ENCODE measurements around the gene TUBGCP5.

The TUBGCP5 gene

GRCh38 chr15:23039917-23040281, 530 bp upstream of the TUBGCP5 start:
- no peak for TF ChIP-seq CTCF (conservative IDR thresholded peaks at IDR 0.05; ENCODE audit: control insufficient read depth, insufficient read depth, low read depth, low read length)
- H3K4me3 ChIP-seq (ENCODE audit: control insufficient read depth, low read depth, low read length), result peak overlapping the region; percentile 79
- DNase-seq (ENCODE audit: low read depth), result no peak

GRCh38 chr15:23038726-23039142, 635 bp downstream of the TUBGCP5 start:
- DNase-seq (ENCODE audit: low read depth), result peak; percentile 71
- H3K4me3 ChIP-seq (ENCODE audit: control insufficient read depth, low read depth, low read length), result peak overlapping the region; percentile 79
- no peak for TF ChIP-seq CTCF (conservative IDR thresholded peaks at IDR 0.05; ENCODE audit: control insufficient read depth, insufficient read depth, low read depth, low read length)

GRCh38 chr15:23035964-23036566, 3.3 kb downstream of the TUBGCP5 start:
- DNase-seq (ENCODE audit: low read depth), result peak; percentile 69
- H3K4me3 ChIP-seq (ENCODE audit: control insufficient read depth, low read depth, low read length), result no peak overlapping the region
- peak; percentile 88 for TF ChIP-seq CTCF (conservative IDR thresholded peaks at IDR 0.05; ENCODE audit: control insufficient read depth, insufficient read depth, low read depth, low read length)

GRCh38 chr15:23033979-23034378, 5.4 kb downstream of the TUBGCP5 start:
- no peak for TF ChIP-seq CTCF (conservative IDR thresholded peaks at IDR 0.05; ENCODE audit: control insufficient read depth, insufficient read depth, low read depth, low read length)
- no peak overlapping the region for H3K4me3 ChIP-seq (ENCODE audit: control insufficient read depth, low read depth, low read length)
- DNase-seq (ENCODE audit: low read depth), result no peak

- no peak for DNase-seq (ENCODE audit: low read depth)
- no peak overlapping the region for H3K4me3 ChIP-seq (ENCODE audit: control insufficient read depth, low read depth, low read length)
- TF ChIP-seq CTCF (conservative IDR thresholded peaks at IDR 0.05; ENCODE audit: control insufficient read depth, insufficient read depth, low read depth, low read length), result no peak
Observed at GRCh38 chr15:23026218-23026617, 13.2 kb downstream of the TUBGCP5 start.

GRCh38 chr15:23022156-23022555, 17.2 kb downstream of the TUBGCP5 start:
- DNase-seq (ENCODE audit: low read depth), result no peak
- no peak for TF ChIP-seq CTCF (conservative IDR thresholded peaks at IDR 0.05; ENCODE audit: control insufficient read depth, insufficient read depth, low read depth, low read length)
- H3K4me3 ChIP-seq (ENCODE audit: control insufficient read depth, low read depth, low read length), result no peak overlapping the region
